CMK (cell line): ENCODE measurements around the gene PINLYP.

Experiments
- DNase-seq: peaks from one replicate; pipeline ENCODE4 v3.0.0-alpha.2; 2010; ENCODE audit warnings: low read depth

PINLYP gene

GRCh38 chr19:43606569-43607229 lies 31.1 kb downstream of the PINLYP start:
- DNase-seq, result no peak

GRCh38 chr19:43607238-43608205 lies 31.9 kb downstream of the PINLYP start:
- no peak for DNase-seq

GRCh38 chr19:43609872-43610271 lies 34.3 kb downstream of the PINLYP start:
- DNase-seq, result no peak

GRCh38 chr19:43610493-43610892 lies 34.9 kb downstream of the PINLYP start:
- DNase-seq, result no peak

GRCh38 chr19:43611788-43612187 lies 36.2 kb downstream of the PINLYP start, which contains the start of gene SRRM5:
SRRM5 (plus strand) TSS chr19:43612088; CDS start chr19:43612122, 34 bp downstream.
- no peak for DNase-seq

- DNase-seq, result no peak
Measured at GRCh38 chr19:43612374-43612773, 36.8 kb downstream of the PINLYP start.

- no peak for DNase-seq
Measured at GRCh38 chr19:43616306-43616705, 40.7 kb downstream of the PINLYP start.

GRCh38 chr19:43616954-43617353 lies 41.4 kb downstream of the PINLYP start:
- no peak for DNase-seq

GRCh38 chr19:43618921-43619261 lies 43.3 kb downstream of the PINLYP start:
- DNase-seq, result no peak

GRCh38 chr19:43619262-43620060 lies 43.9 kb downstream of the PINLYP start, which contains the start of gene ZNF428:
ZNF428 (minus strand) TSS chr19:43619629; CDS start chr19:43614304, 5,325 bp downstream.
- peak; percentile 89 for DNase-seq

- DNase-seq, result no peak
Measured at GRCh38 chr19:43620061-43621001, 44.7 kb downstream of the PINLYP start.

GRCh38 chr19:43622070-43622469 lies 46.5 kb downstream of the PINLYP start:
- no peak for DNase-seq

GRCh38 chr19:43622956-43623355 lies 47.4 kb downstream of the PINLYP start:
- DNase-seq, result no peak

- no peak for DNase-seq
Measured at GRCh38 chr19:43623889-43624670, 48.5 kb downstream of the PINLYP start.

- DNase-seq, result no peak
Measured at GRCh38 chr19:43624933-43625332, 49.3 kb downstream of the PINLYP start.

GRCh38 chr19:43625918-43626579 lies 50.4 kb downstream of the PINLYP start:
- DNase-seq, result peak; percentile 88

- DNase-seq, result no peak
Measured at GRCh38 chr19:43626838-43627237, 51.2 kb downstream of the PINLYP start.

- DNase-seq, result no peak
Measured at GRCh38 chr19:43628646-43629326, 53.2 kb downstream of the PINLYP start.

- DNase-seq, result no peak
Measured at GRCh38 chr19:43631491-43631890, 55.9 kb downstream of the PINLYP start.
